Measurements from ENCODE around the gene PARD6A. TPM values are rescaled to one million over a fixed set of nuclear protein-coding genes. Genes with fewer than 3 reads are reported as not detected.

PARD6A gene
- total RNA-seq, 1 experiment from 2014 or later: 5.6 TPM

GRCh38 chr16:67667817-67668494 is 7.2 kb downstream of the PARD6A start:
- Histone ChIP-seq H3K4me2 (ENCODE audit: low read length) (no peak overlapping the region), H3K27me3 (ENCODE audit: insufficient read depth, low read length) (no peaks in the 10 kb centered on the region), H4K20me1 (ENCODE audit: insufficient read depth) (no peaks in the 10 kb centered on the region), H3K4me1 (ENCODE audit: control insufficient read depth in 1 of 2, insufficient read depth in 2 of 2, low read length in 2 of 2) (peaks cover 6 to 41% of the 10 kb centered on the region in 2 experiments; a peak in 3 of 4 replicates), H3K9me3 (ENCODE audit: control insufficient read depth in 1 of 2, insufficient read depth in 1 of 2, low read depth in 1 of 2, low read length in 2 of 2) (no peaks in the 10 kb centered on the region), H3K27ac (ENCODE audit: low read depth, low read length) (peak overlapping the region; percentile 50; the same call in 1 of the 2 replicates), H3K9me2 (ENCODE audit: insufficient read depth) (no peaks in the 10 kb centered on the region), H3K4me3 (replicated peaks in 1 of 2; ENCODE audit: low read depth in 1 of 2, low read length in 2 of 2) (no peak overlapping the region), H3K36me3 (ENCODE audit: control insufficient read depth in 1 of 2, insufficient read depth in 2 of 2, low read length in 2 of 2) (no peaks in the 10 kb centered on the region), H2AFZ (ENCODE audit: low read depth, low read length, poor library complexity, severe bottlenecking) (no peak overlapping the region), H3K9ac (ENCODE audit: low read length) (no peak overlapping the region), H3K79me2 (ENCODE audit: insufficient read depth, low read length) (peaks cover 5% of the 10 kb centered on the region; the same call in 1 of the 2 replicates)
- CTCF ChIA-PET: interaction anchor here (0.6 to 2.7 kb wide), 5 partner anchors 121 to 319 kb away, joined by 3 to 22 read pairs (median 6); partner anchors contain the start of gene ATP6V0D1
- peak; percentile 77 for DNase-seq (ENCODE audit: low read depth, low spot score)
- intact Hi-C loops (cut with micrococcal nuclease): loop anchor here (1.0 to 10.0 kb wide), 4 partner anchors 121 to 713 kb away; no protein-coding TSS in a partner anchor
- RAD21 ChIA-PET (ENCODE audit: low non-redundant PET in 1 of 2, low total read pairs in 2 of 2, uncharacterized antibody in 2 of 2, unreplicated experiment in 2 of 2): no interaction called here
- ATAC-seq: peak; percentile 83
- BruUV-seq (replicated peaks): no TSS peak
- POLR2A ChIA-PET: no interaction called here
- TF ChIP-seq ZNF274 (IDR thresholded peaks at IDR 0.05; ENCODE audit: low read depth, low read length): no peak
- no peak for TF ChIP-seq MAX (IDR thresholded peaks at IDR 0.05)
- TF ChIP-seq ZBTB33 (IDR thresholded peaks at IDR 0.05; ENCODE audit: extremely low read depth, insufficient replicate concordance, low read length): no peak
- no peak for TF ChIP-seq CBX3 (IDR thresholded peaks at IDR 0.05; ENCODE audit: low read depth)
- no peak for TF ChIP-seq JUND (IDR thresholded peaks at IDR 0.05)
- no peak for TF ChIP-seq EZH2phosphoT487 (IDR thresholded peaks at IDR 0.05; ENCODE audit: borderline replicate concordance)
- TF ChIP-seq TCF7L2 (IDR thresholded peaks at IDR 0.05; ENCODE audit: borderline replicate concordance, extremely low read depth, insufficient read depth, insufficient read length): no peak
- no peak for TF ChIP-seq FOSL1 (IDR thresholded peaks at IDR 0.05; ENCODE audit: low read depth)
- TF ChIP-seq POLR2AphosphoS5 (IDR thresholded peaks at IDR 0.05; ENCODE audit: low read depth, low read length): peak; percentile 26; the same call in 1 of the 2 replicates
- no peak for TF ChIP-seq ATF3 (IDR thresholded peaks at IDR 0.05)
- no peak for TF ChIP-seq SIN3A (IDR thresholded peaks at IDR 0.05; ENCODE audit: low read depth)
- no peak for TF ChIP-seq ZFX (IDR thresholded peaks at IDR 0.05)
- TF ChIP-seq ELF1 (IDR thresholded peaks at IDR 0.05; ENCODE audit: borderline replicate concordance, low read depth): no peak
- TF ChIP-seq SRF (IDR thresholded peaks at IDR 0.05; ENCODE audit: low read depth): no peak
- TF ChIP-seq SP1 (IDR thresholded peaks at IDR 0.05; ENCODE audit: low read depth): no peak
- no peak for TF ChIP-seq CEBPB (IDR thresholded peaks at IDR 0.05; ENCODE audit: low read depth)
- TF ChIP-seq REST (IDR thresholded peaks at IDR 0.05; ENCODE audit: low read depth): no peak
- TF ChIP-seq EGR1 (IDR thresholded peaks at IDR 0.05; ENCODE audit: low read depth): no peak
- TF ChIP-seq RAD21 (IDR thresholded peaks at IDR 0.05; ENCODE audit: low read depth): no peak
- TF ChIP-seq CTCF (IDR thresholded peaks at IDR 0.05 in 2 of 3, conservative IDR thresholded peaks at IDR 0.05 in 1 of 3; ENCODE audit: borderline replicate concordance in 1 of 3, insufficient read depth in 1 of 3, low read depth in 2 of 3, low read length in 2 of 3): peak in 2 of 3 experiments; percentile 75 to 88; a peak in 4 of 6 replicates

Data from HCT116 (cell line).